ENCODE results near the gene ZCWPW1. TPM values are rescaled to one million over a fixed set of nuclear protein-coding genes. Genes with fewer than 3 reads are reported as not detected.

Gene ZCWPW1, protein sequence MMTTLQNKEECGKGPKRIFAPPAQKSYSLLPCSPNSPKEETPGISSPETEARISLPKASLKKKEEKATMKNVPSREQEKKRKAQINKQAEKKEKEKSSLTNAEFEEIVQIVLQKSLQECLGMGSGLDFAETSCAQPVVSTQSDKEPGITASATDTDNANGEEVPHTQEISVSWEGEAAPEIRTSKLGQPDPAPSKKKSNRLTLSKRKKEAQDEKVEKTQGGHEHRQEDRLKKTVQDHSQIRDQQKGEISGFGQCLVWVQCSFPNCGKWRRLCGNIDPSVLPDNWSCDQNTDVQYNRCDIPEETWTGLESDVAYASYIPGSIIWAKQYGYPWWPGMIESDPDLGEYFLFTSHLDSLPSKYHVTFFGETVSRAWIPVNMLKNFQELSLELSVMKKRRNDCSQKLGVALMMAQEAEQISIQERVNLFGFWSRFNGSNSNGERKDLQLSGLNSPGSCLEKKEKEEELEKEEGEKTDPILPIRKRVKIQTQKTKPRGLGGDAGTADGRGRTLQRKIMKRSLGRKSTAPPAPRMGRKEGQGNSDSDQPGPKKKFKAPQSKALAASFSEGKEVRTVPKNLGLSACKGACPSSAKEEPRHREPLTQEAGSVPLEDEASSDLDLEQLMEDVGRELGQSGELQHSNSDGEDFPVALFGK
- total RNA-seq: 1 to 10 TPM; 2.7 to 3.0 TPM

DNA sequence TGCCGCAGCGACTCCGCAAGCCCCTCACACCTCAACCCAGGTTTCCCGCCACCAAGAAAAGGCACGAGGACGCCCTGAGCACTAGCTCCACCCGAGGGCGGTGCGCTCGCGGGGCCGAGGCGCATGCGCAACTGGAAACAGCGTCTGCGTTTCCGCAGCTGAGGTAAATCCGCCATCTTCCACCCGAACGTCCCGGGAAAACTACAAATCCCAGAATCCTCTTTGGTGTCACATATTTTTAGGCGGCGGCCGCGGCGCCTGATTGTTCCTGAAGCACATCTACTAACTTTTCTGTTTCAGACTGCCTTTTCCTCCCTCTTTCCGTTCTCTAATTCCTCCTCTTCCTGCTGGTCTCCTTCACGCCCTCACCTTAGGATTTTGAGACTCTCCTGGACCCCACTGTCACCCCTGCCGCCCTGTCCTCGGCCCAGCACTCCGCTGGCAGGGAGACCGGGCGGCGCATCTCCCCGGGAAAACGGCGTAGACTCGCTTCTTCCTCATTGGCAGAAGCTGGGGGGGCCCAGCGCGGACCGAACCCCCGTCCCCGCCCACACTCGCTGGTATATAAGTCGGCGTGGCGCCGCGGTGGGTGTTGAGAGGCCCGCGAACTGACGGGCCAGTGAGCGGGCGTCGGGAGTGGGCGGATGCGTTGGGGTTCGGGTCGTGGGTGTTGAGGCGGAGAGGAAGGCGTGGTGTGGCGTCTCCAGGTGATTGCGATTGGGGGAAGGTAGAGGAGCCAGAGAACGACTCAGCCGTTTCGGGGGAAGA, at the start of gene ZCWPW1:
ZCWPW1 (minus strand) TSS at position 505 of the 768 bp plus-strand sequence. CDS start 8,054 bp downstream, outside the sequence.
- H3K27me3 Mint-ChIP-seq: peaks cover 3% of the 10 kb centered on the region
- peak within 1 kb of the TSS; percentile 92 for H3K4me3 Mint-ChIP-seq
- DNase-seq: peak; percentile 96
- H3K27ac Mint-ChIP-seq: peak within 1 kb of the TSS; percentile 100
- H3K36me3 Mint-ChIP-seq (ENCODE audit: low read depth): peaks cover 44% of the 10 kb centered on the region
- H3K4me1 Mint-ChIP-seq: peaks cover 46% of the 10 kb centered on the region
- CTCF ChIA-PET: interaction anchor here (0.8 to 2.7 kb wide), 13 partner anchors 8 to 424 kb away, joined by 3 to 9 read pairs (median 4); partner anchors contain the start of genes AP4M1, MCM7, MOSPD3 and POP7
- POLR2A ChIA-PET: interaction anchor here (0.7 to 3.2 kb wide), 40 partner anchors 10 to 870 kb away, joined by 3 to 43 read pairs (median 5); partner anchors contain the start of genes AGFG2, AP4M1, FBXO24 and LRCH4
- no peaks in the 10 kb centered on the region for H3K9me3 Mint-ChIP-seq

DNA sequence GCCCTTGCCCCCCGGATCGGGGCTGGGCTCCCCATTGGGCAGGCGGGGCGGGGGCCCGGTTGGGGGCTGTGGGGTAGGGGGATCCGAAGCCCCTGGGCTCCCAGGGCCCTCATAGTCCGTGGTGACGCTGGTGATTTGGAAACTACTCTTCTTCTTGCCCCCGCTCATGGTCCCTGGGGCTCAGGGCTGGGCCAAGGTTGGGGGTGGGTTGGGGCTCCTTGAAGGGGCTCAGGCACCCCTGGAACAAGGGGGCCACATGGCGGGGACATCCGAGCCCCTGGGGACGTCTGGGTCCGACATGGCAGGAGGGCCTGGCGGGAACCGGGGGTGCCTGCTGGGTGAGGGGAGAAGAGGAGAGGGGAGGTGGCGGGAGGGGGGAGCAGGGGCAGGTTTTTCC, 49.4 kb upstream of the ZCWPW1 start:
- ChIA-PET POLR2A (interaction anchor here (0.7 to 2.2 kb wide), 15 partner anchors 9 to 270 kb away, joined by 3 to 10 read pairs (median 4); partner anchors contain the start of genes FBXO24 and LRCH4), CTCF (interaction anchor here (0.5 to 3.5 kb wide), 8 partner anchors 20 to 228 kb away, joined by 3 to 12 read pairs (median 4); partner anchors contain the start of genes AGFG2, FBXO24 and POP7)
- Mint-ChIP-seq H3K4me3 (peak overlapping the region; percentile 99), H3K4me1 (peaks cover 50% of the 10 kb centered on the region), H3K9me3 (no peaks in the 10 kb centered on the region), H3K27ac (peak overlapping the region; percentile 93), H3K27me3 (no peaks in the 10 kb centered on the region), H3K36me3 (ENCODE audit: low read depth) (peaks cover 47% of the 10 kb centered on the region)
- peak; percentile 26 for DNase-seq

DNA sequence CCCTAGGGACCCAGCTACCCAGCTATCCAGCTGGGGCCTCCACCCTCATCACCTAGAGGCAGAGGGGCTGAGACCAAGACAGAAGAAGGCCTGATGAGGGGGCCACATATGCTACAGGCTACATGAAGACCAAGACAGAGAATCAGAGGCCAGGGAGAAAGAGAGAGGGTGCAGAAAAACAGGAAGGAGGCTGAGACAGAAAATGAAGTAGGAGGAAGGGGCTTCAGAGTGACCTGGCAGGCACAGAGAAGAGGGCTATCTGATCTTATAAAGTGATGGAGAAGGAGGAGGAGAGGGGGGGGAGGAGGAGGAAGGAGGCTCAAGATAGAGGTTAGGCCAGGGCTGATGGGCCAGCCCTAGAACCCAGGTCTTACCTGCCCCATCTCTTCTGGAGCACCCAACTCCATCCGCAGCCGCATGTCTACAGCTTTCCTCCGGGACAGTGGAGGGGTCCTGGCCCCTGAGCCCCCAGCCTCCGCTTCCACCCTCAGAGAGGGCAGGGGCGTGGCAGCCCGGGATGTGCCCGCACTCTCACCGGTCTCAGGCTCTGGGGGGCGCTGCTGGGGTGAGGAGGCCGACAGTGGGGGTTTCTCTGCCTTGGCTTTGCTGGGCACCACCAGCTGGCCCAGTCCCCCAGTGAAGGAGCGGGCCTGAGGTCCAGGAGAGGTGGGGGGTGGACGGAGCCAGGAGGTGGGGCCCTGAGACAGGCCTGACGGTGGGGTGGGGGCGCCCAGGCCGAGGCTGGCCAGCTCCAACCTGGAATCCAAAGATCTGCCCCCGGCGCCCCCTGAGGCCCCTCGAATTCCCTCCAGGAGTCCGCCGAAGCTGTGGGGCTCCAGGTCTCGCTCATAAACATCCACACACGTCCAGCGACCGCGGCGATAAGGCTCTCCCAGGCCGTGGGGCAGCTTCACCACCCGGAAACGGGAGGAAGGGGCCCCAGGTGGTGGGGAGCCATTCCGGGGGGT, 48.7 kb upstream of the ZCWPW1 start:
- Mint-ChIP-seq H3K4me3 (peak overlapping the region; percentile 99), H3K4me1 (peaks cover 45% of the 10 kb centered on the region), H3K36me3 (ENCODE audit: low read depth) (peaks cover 47% of the 10 kb centered on the region), H3K9me3 (no peaks in the 10 kb centered on the region), H3K27me3 (no peaks in the 10 kb centered on the region), H3K27ac (peak overlapping the region; percentile 78)
- peak; percentile 61 for DNase-seq
- ChIA-PET POLR2A (interaction anchor here (0.7 to 1.7 kb wide), 16 partner anchors 9 to 269 kb away, joined by 3 to 9 read pairs (median 4); partner anchors contain the start of genes FBXO24 and LRCH4), CTCF (interaction anchor here (0.5 to 3.5 kb wide), 9 partner anchors 19 to 228 kb away, joined by 3 to 12 read pairs (median 4); partner anchors contain the start of genes AGFG2, FBXO24 and POP7)

DNA sequence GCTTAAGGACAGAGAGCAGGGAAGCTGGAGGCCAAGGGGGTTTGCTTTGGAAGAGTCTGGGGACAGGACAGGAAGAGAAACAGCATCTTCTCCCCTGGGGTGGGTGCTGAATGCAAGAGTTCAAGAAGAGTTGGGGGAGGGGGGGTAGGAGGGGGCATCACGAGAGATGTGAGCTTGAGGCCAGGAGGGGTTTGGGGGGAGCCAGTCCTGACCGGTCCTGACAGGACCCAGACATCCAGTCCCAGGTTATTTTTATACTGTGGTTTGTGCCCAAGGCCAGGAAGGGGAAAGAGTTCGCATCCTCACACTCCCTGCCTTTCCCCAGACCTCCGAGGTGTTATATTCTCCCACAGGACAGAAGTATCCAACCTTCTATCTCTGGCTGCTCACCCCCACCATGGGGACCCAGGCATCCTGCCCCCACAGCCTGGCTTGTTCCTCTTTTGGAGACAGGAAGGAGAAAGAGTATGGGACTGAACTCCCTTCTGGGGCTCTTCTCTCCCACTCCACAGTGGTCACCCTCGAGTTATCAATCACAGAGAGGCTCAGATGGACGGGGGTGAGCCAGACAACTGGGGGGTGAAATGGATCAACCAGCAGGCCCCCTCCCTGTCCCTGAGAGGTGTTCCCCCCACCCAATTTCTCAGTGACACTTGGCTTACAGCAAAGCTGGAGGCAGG, 47.7 kb upstream of the ZCWPW1 start:
- POLR2A ChIA-PET: interaction anchor here (0.8 to 1.1 kb wide), 3 partner anchors 81 to 95 kb away, joined by 3 to 4 read pairs (median 3); no protein-coding TSS in a partner anchor
- peaks cover 42% of the 10 kb centered on the region for H3K4me1 Mint-ChIP-seq
- no peaks in the 10 kb centered on the region for H3K9me3 Mint-ChIP-seq
- DNase-seq: no peak
- H3K27me3 Mint-ChIP-seq: no peaks in the 10 kb centered on the region
- H3K27ac Mint-ChIP-seq: peak overlapping the region; percentile 78
- peak overlapping the region; percentile 99 for H3K4me3 Mint-ChIP-seq
- CTCF ChIA-PET: interaction anchor here (0.6 to 3.5 kb wide), 5 partner anchors 15 to 229 kb away, joined by 3 to 12 read pairs (median 3); partner anchors contain the start of genes AGFG2 and POP7
- H3K36me3 Mint-ChIP-seq (ENCODE audit: low read depth): peaks cover 52% of the 10 kb centered on the region

DNA sequence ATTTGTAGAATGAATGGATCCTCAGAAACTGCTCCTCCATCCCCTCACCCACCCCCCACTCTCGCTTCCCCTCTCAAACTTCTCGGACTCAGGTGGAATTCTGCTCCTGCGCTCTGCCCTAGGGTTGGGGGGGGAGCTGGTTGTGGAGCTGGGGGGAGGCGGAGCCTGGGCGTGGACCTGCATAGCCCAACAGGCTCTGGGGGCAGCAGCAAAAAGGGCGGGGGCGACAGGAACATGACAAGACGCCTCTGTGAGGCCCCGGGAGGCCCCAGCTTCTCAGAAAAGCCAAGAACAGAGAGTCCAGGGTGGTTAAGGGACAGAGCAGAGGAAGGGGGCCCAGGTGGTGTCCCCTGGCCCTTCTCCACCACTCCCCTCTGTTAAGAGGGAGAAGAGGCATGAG, 47.0 kb upstream of the ZCWPW1 start:
- POLR2A ChIA-PET: interaction anchor here (1.1 kb wide), 1 partner anchor 90 kb away, joined by 3 read pairs; no protein-coding TSS in a partner anchor
- Mint-ChIP-seq H3K36me3 (ENCODE audit: low read depth) (peaks cover 55% of the 10 kb centered on the region), H3K4me3 (peak overlapping the region; percentile 99), H3K9me3 (no peaks in the 10 kb centered on the region), H3K4me1 (peaks cover 44% of the 10 kb centered on the region), H3K27me3 (no peaks in the 10 kb centered on the region), H3K27ac (peak overlapping the region; percentile 78)
- CTCF ChIA-PET: interaction anchor here (0.6 to 3.5 kb wide), 5 partner anchors 14 to 230 kb away, joined by 3 to 12 read pairs (median 5); partner anchors contain the start of genes AGFG2 and POP7
- no peak for DNase-seq

DNA sequence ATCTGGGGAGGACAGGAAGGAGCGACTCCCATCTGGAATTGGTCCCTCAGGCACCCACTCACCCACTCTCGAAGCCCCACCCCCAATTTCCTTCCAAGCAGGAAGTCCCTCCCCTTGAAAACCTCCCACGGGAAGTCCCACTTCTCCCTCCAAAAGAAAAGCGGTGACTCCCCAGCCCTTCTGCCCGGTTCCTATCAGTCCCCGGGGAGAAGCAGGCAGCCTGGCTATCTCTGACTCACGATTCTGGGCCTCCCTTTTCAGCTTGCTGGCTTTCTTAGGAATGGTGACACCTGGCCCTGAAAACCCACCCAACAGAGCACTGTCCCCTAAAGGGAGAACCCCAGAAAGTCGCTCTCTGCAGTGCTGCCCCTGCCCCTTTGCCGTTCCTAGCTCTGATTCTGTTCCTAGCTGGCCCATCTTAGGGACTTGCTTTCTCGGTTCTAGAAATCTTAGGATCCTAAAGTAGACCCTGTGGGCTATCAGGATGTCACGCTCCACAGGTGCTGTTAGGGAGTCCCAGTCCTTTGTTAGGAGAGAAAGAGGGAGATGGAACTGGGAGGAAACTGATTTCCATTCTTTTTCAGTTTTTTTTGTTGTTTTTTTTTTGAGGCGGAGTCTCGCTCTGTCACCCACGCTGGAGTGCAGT, 44.5 kb upstream of the ZCWPW1 start:
- ChIA-PET POLR2A (interaction anchor here (1.3 kb wide), 1 partner anchor 87 kb away, joined by 5 read pairs; no protein-coding TSS in a partner anchor), CTCF (interaction anchor here (1.1 to 2.4 kb wide), 3 partner anchors 87 to 233 kb away, joined by 3 to 7 read pairs (median 6); partner anchors contain the start of gene POP7)
- Mint-ChIP-seq H3K4me1 (peaks cover 48% of the 10 kb centered on the region), H3K27ac (peak overlapping the region; percentile 44), H3K4me3 (no peak overlapping the region), H3K9me3 (no peaks in the 10 kb centered on the region), H3K36me3 (ENCODE audit: low read depth) (peaks cover 60% of the 10 kb centered on the region), H3K27me3 (no peaks in the 10 kb centered on the region)
- DNase-seq: no peak

DNA sequence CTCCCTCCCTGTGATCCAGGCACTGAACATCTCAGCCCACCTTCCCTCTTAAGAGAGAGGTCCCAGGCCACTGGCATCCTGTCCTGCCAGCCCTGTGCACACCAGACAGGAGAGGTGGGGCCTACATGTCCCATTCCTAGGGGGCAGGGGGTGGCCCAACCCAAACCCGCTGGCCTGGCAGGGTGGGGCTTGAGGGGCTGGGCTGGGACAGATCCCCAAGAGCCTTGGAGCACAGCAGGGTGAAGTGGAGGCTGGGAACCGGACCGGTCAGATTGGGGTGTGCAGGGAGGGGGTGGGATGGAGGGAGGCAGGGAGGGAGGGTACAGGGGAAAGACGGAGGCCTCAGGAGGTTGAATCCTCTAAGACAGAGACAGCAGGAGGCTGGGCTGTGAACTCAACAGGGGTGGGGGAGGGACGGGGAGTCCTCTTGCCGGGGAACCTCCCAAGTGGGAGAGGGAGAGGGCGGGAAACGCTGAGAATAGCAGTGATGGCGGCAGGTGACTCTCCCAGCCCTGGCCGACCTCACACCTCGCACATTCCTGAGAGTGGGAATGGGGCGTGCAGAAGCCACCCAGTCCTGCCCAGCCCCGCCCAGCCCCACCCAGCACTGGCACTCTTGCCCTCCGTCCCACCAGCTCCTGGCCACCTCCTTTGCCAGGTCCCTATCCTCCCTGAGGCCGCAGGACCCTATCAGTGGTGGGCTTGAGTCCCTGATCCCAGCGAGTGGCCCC, 43.8 kb upstream of the ZCWPW1 start:
- Mint-ChIP-seq H3K36me3 (ENCODE audit: low read depth) (peaks cover 60% of the 10 kb centered on the region), H3K27ac (no peak overlapping the region), H3K9me3 (no peaks in the 10 kb centered on the region), H3K4me1 (peaks cover 48% of the 10 kb centered on the region), H3K4me3 (no peak overlapping the region), H3K27me3 (no peaks in the 10 kb centered on the region)
- CTCF ChIA-PET: interaction anchor here (2.4 kb wide), 1 partner anchor 92 kb away, joined by 7 read pairs; no protein-coding TSS in a partner anchor
- no peak for DNase-seq
- POLR2A ChIA-PET: no interaction called here

DNA sequence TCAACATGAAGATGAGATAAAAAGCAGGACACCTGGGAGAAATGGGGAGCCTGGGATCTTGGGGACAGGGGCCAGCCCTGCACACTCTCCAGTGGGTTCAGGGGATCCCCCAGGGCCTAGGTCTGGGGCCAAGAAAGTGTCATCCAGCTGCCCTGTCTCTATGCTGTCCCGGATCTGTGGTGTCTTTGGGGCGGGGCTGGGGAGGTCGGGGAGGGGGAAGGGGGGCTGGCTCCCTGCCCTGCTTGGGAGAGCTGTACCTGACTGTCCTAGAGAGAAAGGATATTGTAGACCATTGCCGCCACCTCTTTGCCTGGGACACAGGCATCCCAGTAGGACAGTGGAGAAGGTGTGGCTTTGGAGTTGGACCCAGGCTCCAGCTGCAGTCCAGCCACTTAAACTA, 42.5 kb upstream of the ZCWPW1 start:
- Mint-ChIP-seq H3K27me3 (no peaks in the 10 kb centered on the region), H3K36me3 (ENCODE audit: low read depth) (peaks cover 53% of the 10 kb centered on the region), H3K9me3 (no peaks in the 10 kb centered on the region), H3K4me3 (no peak overlapping the region), H3K27ac (peak overlapping the region; percentile 36), H3K4me1 (peaks cover 37% of the 10 kb centered on the region)
- ChIA-PET POLR2A (interaction anchor here (1.0 kb wide), 1 partner anchor 90 kb away, joined by 3 read pairs; no protein-coding TSS in a partner anchor), CTCF (interaction anchor here (2.6 to 3.0 kb wide), 2 partner anchors 12 to 89 kb away, joined by 14 to 18 read pairs; no protein-coding TSS in a partner anchor)
- no peak for DNase-seq

DNA sequence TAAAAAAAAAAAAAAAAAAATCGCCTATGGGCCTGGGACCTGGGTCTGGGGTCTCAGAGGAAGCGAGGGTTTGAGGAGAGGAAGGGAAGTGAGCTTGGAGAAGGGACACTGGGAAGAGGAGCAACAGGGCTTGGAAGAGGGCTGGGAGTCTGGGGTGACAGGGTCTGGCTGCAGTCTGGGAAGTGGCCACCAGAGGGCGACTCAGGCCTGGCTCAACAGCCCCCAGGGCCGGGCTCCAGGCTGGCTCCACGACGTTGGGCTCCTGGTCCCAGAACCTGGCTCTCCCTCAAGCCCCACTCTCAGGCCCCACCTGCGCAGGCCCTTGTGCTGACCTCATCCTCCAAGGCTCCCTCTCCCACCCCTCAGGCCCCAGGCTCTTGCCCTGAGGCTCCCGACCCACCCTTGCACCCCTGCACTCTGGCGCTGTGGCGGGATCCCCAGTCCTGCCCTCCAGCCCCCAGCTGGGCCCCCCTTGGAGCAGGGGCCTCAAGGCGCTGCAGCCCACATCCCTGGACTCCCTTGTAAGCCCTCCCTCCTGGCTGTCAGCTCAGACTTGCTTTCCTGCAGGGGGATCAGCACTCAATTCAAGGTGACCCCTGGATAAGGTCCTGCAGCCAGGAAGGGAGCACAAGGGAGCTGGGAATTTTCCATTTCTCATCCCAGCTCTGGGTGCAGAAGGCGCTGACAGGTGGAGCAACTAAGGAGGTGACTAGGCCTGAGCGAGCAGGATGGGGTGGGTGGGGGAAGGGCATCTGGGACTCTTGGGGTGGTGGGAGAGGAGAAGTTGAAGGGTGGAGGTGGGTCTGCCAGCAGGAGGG, 40.9 kb upstream of the ZCWPW1 start:
- ChIA-PET CTCF (interaction anchor here (0.6 to 3.0 kb wide), 20 partner anchors 9 to 383 kb away, joined by 3 to 18 read pairs (median 4); partner anchors contain the start of genes FBXO24, LRCH4, MOSPD3 and POP7), POLR2A (interaction anchor here (0.9 to 1.8 kb wide), 3 partner anchors 13 to 102 kb away, joined by 3 to 5 read pairs (median 4); no protein-coding TSS in a partner anchor)
- Mint-ChIP-seq H3K27ac (peak overlapping the region; percentile 26), H3K4me1 (peaks cover 24% of the 10 kb centered on the region), H3K27me3 (no peaks in the 10 kb centered on the region), H3K9me3 (no peaks in the 10 kb centered on the region), H3K36me3 (ENCODE audit: low read depth) (peaks cover 48% of the 10 kb centered on the region), H3K4me3 (no peak overlapping the region)
- peak; percentile 83 for DNase-seq
